H9 (cell line): ENCODE results near the gene PLA2G4D. TPM values are rescaled to one million over a fixed set of nuclear protein-coding genes. Genes with fewer than 3 reads are reported as not detected.

Experiments
- DNase-seq: peaks from one replicate; pipeline ENCODE4 v3.0.0-alpha.2; 2017
- H2AFZ ChIP-seq: one replicate; pipeline ENCODE4 v1.6.1; 2013; ENCODE audit warnings: mild to moderate bottlenecking, low read length, control low read depth, moderate library complexity
- H2AK5ac ChIP-seq: 2 replicates; pipeline ENCODE4 v1.6.1; 2013; ENCODE audit warnings: low read length, control low read depth, mixed read lengths; ENCODE audit not compliant: insufficient read length
- H2BK120ac ChIP-seq: one replicate; pipeline ENCODE4 v1.6.1; 2013; ENCODE audit warnings: low read depth, mild to moderate bottlenecking, low read length, control low read depth, inconsistent platforms; ENCODE audit not compliant: poor library complexity, severe bottlenecking
- H2BK12ac ChIP-seq: 2 replicates; pipeline ENCODE4 v1.6.1; 2013; ENCODE audit warnings: low read length, control low read depth, mixed read lengths, low read depth; ENCODE audit not compliant: insufficient read length
- H2BK15ac ChIP-seq: 2 replicates; pipeline ENCODE4 v1.6.1; 2013; ENCODE audit warnings: low read depth, low read length, control low read depth
- H2BK20ac ChIP-seq: one replicate; pipeline ENCODE4 v1.6.1; 2013; ENCODE audit warnings: low read depth, mild to moderate bottlenecking, low read length, control low read depth, inconsistent platforms; ENCODE audit not compliant: poor library complexity, severe bottlenecking
- H2BK5ac ChIP-seq: 2 replicates; pipeline ENCODE4 v1.6.1; 2013; ENCODE audit warnings: low read length, control low read depth, mixed read lengths; ENCODE audit not compliant: insufficient read length
- H3K14ac ChIP-seq: 2 replicates; pipeline ENCODE4 v1.6.1; 2013; ENCODE audit warnings: low read length, control low read depth; ENCODE audit not compliant: insufficient read depth
- H3K18ac ChIP-seq: 2 replicates; pipeline ENCODE4 v1.6.1; 2013; ENCODE audit warnings: low read depth, mild to moderate bottlenecking, mixed read lengths, low read length, control low read depth; ENCODE audit not compliant: insufficient read length
- H3K23ac ChIP-seq: 2 replicates; pipeline ENCODE4 v1.6.1; 2013; ENCODE audit warnings: low read length, control low read depth, mixed read lengths, low read depth; ENCODE audit not compliant: insufficient read length
- H3K23me2 ChIP-seq: 2 replicates; pipeline ENCODE4 v1.6.1; 2013; ENCODE audit warnings: low read depth, mild to moderate bottlenecking, mixed read lengths, low read length, control low read depth; ENCODE audit not compliant: insufficient read length, poor library complexity, severe bottlenecking
- H3K27ac ChIP-seq: 2 replicates; pipeline ENCODE4 v1.5.1; 2013; ENCODE audit warnings: low read length, control low read depth, mixed read lengths, low read depth; ENCODE audit not compliant: insufficient read length
- H3K27me3 ChIP-seq: 2 replicates; pipeline ENCODE4 v1.6.1; 2013; ENCODE audit warnings: low read length, control low read depth, inconsistent platforms; ENCODE audit not compliant: insufficient read depth
- H3K4ac ChIP-seq: 2 replicates; pipeline ENCODE4 v1.6.1; 2013; ENCODE audit warnings: low read depth, mild to moderate bottlenecking, control low read depth, inconsistent platforms, low read length, moderate library complexity
- H3K4me1 ChIP-seq: 2 replicates; pipeline ENCODE4 v1.6.1; 2013; ENCODE audit warnings: low read length, control low read depth, inconsistent platforms; ENCODE audit not compliant: insufficient read depth
- H3K4me2 ChIP-seq: 2 replicates; pipeline ENCODE4 v1.6.1; 2013; ENCODE audit warnings: low read length, control low read depth, mixed read lengths; ENCODE audit not compliant: insufficient read length, insufficient read depth
- H3K56ac ChIP-seq: 2 replicates; pipeline ENCODE4 v1.6.1; 2013; ENCODE audit warnings: low read depth, mild to moderate bottlenecking, mixed read lengths, low read length, control low read depth; ENCODE audit not compliant: insufficient read length
- H3K79me1 ChIP-seq: 2 replicates; pipeline ENCODE4 v1.6.1; 2013; ENCODE audit warnings: low read depth, mild to moderate bottlenecking, moderate library complexity, low read length, control low read depth, inconsistent platforms; ENCODE audit not compliant: insufficient read depth, poor library complexity, severe bottlenecking
- H3K79me2 ChIP-seq: 2 replicates; pipeline ENCODE4 v1.6.1; 2013; ENCODE audit warnings: low read length, control low read depth, inconsistent platforms; ENCODE audit not compliant: insufficient read depth
- H3K9ac ChIP-seq: 2 replicates; pipeline ENCODE4 v1.6.1; 2013; ENCODE audit warnings: low read length, control low read depth, mixed read lengths; ENCODE audit not compliant: insufficient read length; ENCODE audit errors: extremely low read depth
- H3K9me3 ChIP-seq: one replicate; pipeline ENCODE4 v1.6.1; 2013; ENCODE audit warnings: low read depth, low read length, inconsistent platforms; ENCODE audit not compliant: control insufficient read depth
- H3T11ph ChIP-seq: one replicate; pipeline ENCODE4 v1.6.1; 2013; ENCODE audit warnings: mild to moderate bottlenecking, low read length, control low read depth, inconsistent platforms
- H4K20me1 ChIP-seq: one replicate; pipeline ENCODE4 v1.6.1; 2013; ENCODE audit not compliant: control insufficient read depth, insufficient read length, insufficient read depth
- H4K5ac ChIP-seq: 2 replicates; pipeline ENCODE4 v1.6.1; 2013; ENCODE audit warnings: low read depth, mild to moderate bottlenecking, mixed read lengths, low read length, control low read depth; ENCODE audit not compliant: insufficient read length
- H4K8ac ChIP-seq: replicated peaks from 2 replicates; pipeline ENCODE4 v1.6.1; 2013; ENCODE audit warnings: low read length, control low read depth, mixed read lengths, low read depth; ENCODE audit not compliant: insufficient read length
- H4K91ac ChIP-seq: 2 replicates; pipeline ENCODE4 v1.6.1; 2013; ENCODE audit warnings: low read depth, mild to moderate bottlenecking, moderate library complexity, mixed read lengths, low read length, control low read depth; ENCODE audit not compliant: insufficient read length
- H3K27ac Mint-ChIP-seq, 3 experiments: 2 replicates in 2 of 3; 3 replicates in 1 of 3; pipeline ENCODE4 v1.8.0; 2020 to 2021; ENCODE audit warnings: mixed read lengths in 3 of 3, mild to moderate bottlenecking in 1 of 3, moderate library complexity in 1 of 3
- H3K27me3 Mint-ChIP-seq: 2 replicates; pipeline ENCODE4 v1.8.0; 2021; ENCODE audit warnings: low read depth, mild to moderate bottlenecking, moderate library complexity, mixed read lengths
- H3K36me3 Mint-ChIP-seq, 3 experiments: 2 replicates in 2 of 3; 3 replicates in 1 of 3; pipeline ENCODE4 v1.8.0; 2020 to 2021; ENCODE audit warnings: low read depth in 3 of 3, mixed read lengths in 3 of 3; ENCODE audit not compliant: insufficient read depth in 1 of 3
- H3K4me1 Mint-ChIP-seq, 2 experiments: 2 replicates each; pipeline ENCODE4 v1.8.0; 2020; ENCODE audit warnings: mixed read lengths in 2 of 2
- H3K4me3 Mint-ChIP-seq, 2 experiments: 2 replicates in 1 of 2; 3 replicates in 1 of 2; pipeline ENCODE4 v1.8.0; 2020 to 2021; ENCODE audit warnings: mild to moderate bottlenecking in 2 of 2, mixed read lengths in 2 of 2, moderate library complexity in 1 of 2
- H3K9me3 Mint-ChIP-seq, 2 experiments: 2 replicates in 1 of 2; 3 replicates in 1 of 2; pipeline ENCODE4 v1.8.0; 2020; ENCODE audit warnings: mild to moderate bottlenecking in 2 of 2, mixed read lengths in 2 of 2, moderate library complexity in 1 of 2
- CTCF ChIP-seq: fragments of 200-600 bp; sonication (generic); conservative IDR thresholded peaks from 3 replicates; pipeline ENCODE4 v1.8.0; 2021; ENCODE audit warnings: antibody characterized with exemption, mild to moderate bottlenecking
- WGBS: extraction: QIAGEN DNeasy Blood & Tissue Kit; methylation state at CpG from one replicate; pipeline ENCODE4 v1.1.7; 2013; ENCODE audit warnings: missing lambda C conversion rate, low lambda C conversion rate, mixed read lengths; ENCODE audit not compliant: insufficient read length; ENCODE audit errors: extremely low coverage; 5-methylcytosine and 5-hydroxymethylcytosine counted together
- total RNA-seq: library from RNA; stranded (reverse); gene quantifications from 2 replicates; pipeline ENCODE4 v1.2.1, GENCODE V29; 2021

Gene PLA2G4D
- total RNA-seq, 1 experiment from 2014 or later, result 0.33 TPM

GRCh38 chr15:42123546-42123945 is 29.2 kb upstream of the PLA2G4D start:
- H3K9ac ChIP-seq, result no peak overlapping the region
- Mint-ChIP-seq H3K27ac (no peak overlapping the region), H3K9me3 (no peaks in the 10 kb centered on the region), H3K4me1 (peaks cover 9 to 10% of the 10 kb centered on the region in 2 experiments), H3K27me3 (no peaks in the 10 kb centered on the region; the same call in none of the 2 replicates), H3K4me3 (no peak overlapping the region), H3K36me3 (no peaks in the 10 kb centered on the region)
- no peak overlapping the region for H2BK15ac ChIP-seq
- H4K5ac ChIP-seq, result no peak overlapping the region
- H2BK120ac ChIP-seq, result no peak overlapping the region
- H3K27ac ChIP-seq, result no peak overlapping the region
- no peak for DNase-seq
- WGBS, result no CpG with 5 or more reads among the region's 3 CpGs
- H3K23me2 ChIP-seq, result no peaks in the 10 kb centered on the region
- no peak overlapping the region for H3K4me2 ChIP-seq
- no peak overlapping the region for H2BK5ac ChIP-seq
- H2BK12ac ChIP-seq, result no peak overlapping the region
- no peak for TF ChIP-seq CTCF
- H3K23ac ChIP-seq, result no peak overlapping the region
- no peak overlapping the region for H4K91ac ChIP-seq
- H3T11ph ChIP-seq, result no peak overlapping the region
- H3K56ac ChIP-seq, result no peak overlapping the region
- no peak overlapping the region for H3K4ac ChIP-seq
- no peaks in the 10 kb centered on the region for H3K27me3 ChIP-seq
- no peak overlapping the region for H2AK5ac ChIP-seq
- H2BK20ac ChIP-seq, result no peak overlapping the region
- H3K9me3 ChIP-seq, result no peaks in the 10 kb centered on the region
- no peaks in the 10 kb centered on the region for H3K79me1 ChIP-seq
- no peaks in the 10 kb centered on the region for H3K4me1 ChIP-seq
- no peak overlapping the region for H2AFZ ChIP-seq
- no peak overlapping the region for H3K18ac ChIP-seq
- no peaks in the 10 kb centered on the region for H3K79me2 ChIP-seq
- no peak overlapping the region for H3K14ac ChIP-seq
- H4K20me1 ChIP-seq, result no peaks in the 10 kb centered on the region
- H4K8ac ChIP-seq, result no peak overlapping the region
